GM23338 (cell line): ENCODE data around the gene PKD2L1. TPM values are rescaled to one million over a fixed set of nuclear protein-coding genes. Genes with fewer than 3 reads are reported as not detected.

ENCODE experiments used
- ATAC-seq: fragments of 200-7000 bp; cut with Tn5 transposase; 3 replicates; pipeline ENCODE4 v1.9.1; 2020
- DNase-seq: peaks from one replicate; pipeline ENCODE4 v3.0.0-alpha.2; 2015; ENCODE audit warnings: low spot score
- H2AFZ ChIP-seq: fragments of 200-600 bp; sonication (generic); 2 replicates; pipeline ENCODE4 v1.8.0; 2016; ENCODE audit warnings: antibody characterized with exemption, mild to moderate bottlenecking, moderate library complexity
- H3F3A ChIP-seq: fragments of 200-600 bp; sonication (generic); replicated peaks from 2 replicates; pipeline ENCODE4 v1.8.0; 2017; ENCODE audit warnings: antibody characterized with exemption, mixed run types, low read depth
- H3K27ac ChIP-seq: fragments of 200-600 bp; sonication (generic); 2 replicates; pipeline ENCODE4 v1.6.1; 2016; ENCODE audit warnings: low read depth
- H3K27me3 ChIP-seq: fragments of 200-600 bp; sonication (generic); 2 replicates; pipeline ENCODE4 v1.8.0; 2016; ENCODE audit warnings: mild to moderate bottlenecking, mixed run types, moderate library complexity; ENCODE audit not compliant: insufficient read depth
- H3K36me3 ChIP-seq: fragments of 200-600 bp; sonication (generic); 2 replicates; pipeline ENCODE4 v1.8.0; 2016; ENCODE audit warnings: mild to moderate bottlenecking; ENCODE audit not compliant: insufficient read depth
- H3K4me1 ChIP-seq: fragments of 200-600 bp; sonication (generic); 2 replicates; pipeline ENCODE4 v1.8.0; 2016; ENCODE audit warnings: mild to moderate bottlenecking, moderate library complexity; ENCODE audit not compliant: insufficient read depth
- H3K4me2 ChIP-seq: fragments of 200-600 bp; sonication (generic); 2 replicates; pipeline ENCODE4 v1.7.1; 2017; ENCODE audit warnings: mixed run types
- H3K4me3 ChIP-seq: fragments of 200-600 bp; sonication (generic); 2 replicates; pipeline ENCODE4 v1.6.1; 2016; ENCODE audit warnings: mixed run types
- H3K79me2 ChIP-seq: fragments of 200-600 bp; sonication (generic); replicated peaks from 2 replicates; pipeline ENCODE4 v1.8.0; 2017; ENCODE audit warnings: mild to moderate bottlenecking; ENCODE audit not compliant: insufficient read depth
- H3K9me2 ChIP-seq: fragments of 200-600 bp; sonication (generic); 2 replicates; pipeline ENCODE4 v1.8.0; 2017; ENCODE audit not compliant: insufficient read depth
- H4K20me1 ChIP-seq: fragments of 200-600 bp; sonication (generic); replicated peaks from 2 replicates; pipeline ENCODE4 v1.8.0; 2017; ENCODE audit warnings: mild to moderate bottlenecking; ENCODE audit not compliant: insufficient read depth
- H3K27ac Mint-ChIP-seq: 2 replicates; pipeline ENCODE4 v1.8.0; 2020; ENCODE audit warnings: inconsistent platforms, mild to moderate bottlenecking, moderate library complexity, mixed read lengths
- H3K27me3 Mint-ChIP-seq: 3 replicates; pipeline ENCODE4 v1.8.0; 2022; ENCODE audit warnings: low read depth, mild to moderate bottlenecking, moderate library complexity, mixed read lengths, inconsistent platforms; ENCODE audit not compliant: insufficient read depth, poor library complexity
- H3K36me3 Mint-ChIP-seq: 3 replicates; pipeline ENCODE4 v1.8.0; 2021; ENCODE audit warnings: low read depth, mild to moderate bottlenecking, inconsistent platforms, moderate library complexity, mixed read lengths
- H3K4me1 Mint-ChIP-seq: 3 replicates; pipeline ENCODE4 v1.8.0; 2020; ENCODE audit warnings: mild to moderate bottlenecking, inconsistent platforms, mixed read lengths
- H3K4me3 Mint-ChIP-seq: 3 replicates; pipeline ENCODE4 v1.8.0; 2021; ENCODE audit warnings: moderate library complexity, mild to moderate bottlenecking, inconsistent platforms, mixed read lengths
- H3K9me3 Mint-ChIP-seq: 3 replicates; pipeline ENCODE4 v1.8.0; 2020; ENCODE audit warnings: moderate library complexity, mild to moderate bottlenecking, inconsistent platforms, mixed read lengths
- CREB1 ChIP-seq: fragments of 250-450 bp; sonication (Bioruptor Pico); IDR thresholded peaks from 2 replicates; pipeline ENCODE4 v1.5.0; 2020; ENCODE audit warnings: low read depth, mild to moderate bottlenecking, moderate library complexity
- CTCF ChIP-seq, 2 experiments: fragments of 200-600 bp in 1 of 2; sonication (generic) in 1 of 2; conservative IDR thresholded peaks; 2 replicates each; pipeline versions ENCODE4 v1.5.1 to v1.6.1; 2016 to 2017; ENCODE audit warnings: antibody characterized with exemption in 2 of 2, low read depth in 2 of 2, mild to moderate bottlenecking in 2 of 2, moderate library complexity in 1 of 2
- ETS1 ChIP-seq: IDR thresholded peaks from 2 replicates; pipeline ENCODE4 v1.6.1; 2016; ENCODE audit warnings: antibody characterized with exemption
- EZH2 ChIP-seq: fragments of 200-600 bp; sonication (generic); IDR thresholded peaks from one replicate; pipeline ENCODE4 v1.8.0; 2017; ENCODE audit warnings: antibody characterized with exemption, mild to moderate bottlenecking, low read depth; ENCODE audit not compliant: unreplicated experiment
- EZH2phosphoT487 ChIP-seq: fragments of 200-600 bp; sonication (generic); IDR thresholded peaks from one replicate; pipeline ENCODE4 v1.8.1; 2018; ENCODE audit warnings: antibody characterized with exemption; ENCODE audit not compliant: unreplicated experiment
- JUNB ChIP-seq: IDR thresholded peaks from one replicate; pipeline ENCODE4 v1.6.1; 2016; ENCODE audit warnings: antibody characterized with exemption; ENCODE audit not compliant: unreplicated experiment
- NANOG ChIP-seq: IDR thresholded peaks from 2 replicates; pipeline ENCODE4 v1.6.1; 2016; ENCODE audit warnings: antibody characterized with exemption, borderline replicate concordance
- POLR2AphosphoS5 ChIP-seq: IDR thresholded peaks from 2 replicates; pipeline ENCODE4 v1.6.1; 2016; ENCODE audit warnings: antibody characterized with exemption, low read depth
- REST ChIP-seq: IDR thresholded peaks from one replicate; pipeline ENCODE4 v1.6.1; 2018; ENCODE audit warnings: antibody characterized with exemption; ENCODE audit not compliant: unreplicated experiment
- STAT1 ChIP-seq: IDR thresholded peaks from one replicate; pipeline ENCODE4 v1.6.1; 2016; ENCODE audit warnings: antibody characterized with exemption; ENCODE audit not compliant: unreplicated experiment
- ZNF114 ChIP-seq: fragments of 250-450 bp; sonication (Bioruptor Pico); IDR thresholded peaks from 2 replicates; pipeline ENCODE4 v1.5.0; 2020; ENCODE audit warnings: mild to moderate bottlenecking, moderate library complexity
- ZNF331 ChIP-seq: fragments of 250-450 bp; sonication (Bioruptor Pico); IDR thresholded peaks from 2 replicates; pipeline ENCODE4 v1.5.0; 2020; ENCODE audit warnings: low read depth, mild to moderate bottlenecking, moderate library complexity
- ZNF462 ChIP-seq: fragments of 250-450 bp; sonication (Bioruptor Pico); IDR thresholded peaks from 2 replicates; pipeline ENCODE4 v1.5.0; 2020; ENCODE audit warnings: mild to moderate bottlenecking, moderate library complexity
- polyA plus RNA-seq: library from polyadenylated mRNA; unstranded; fragments of >200 nt; fragmentation: Nextera tagmentation; extraction: Ambion mirVana; gene quantifications from 2 replicates; pipeline ENCODE4 v1.2.1, GENCODE V29; 2016
- total RNA-seq: library from RNA; depleted of rRNA; stranded (reverse); fragments of >200 nt; shearing (Covaris generic); gene quantifications from 2 replicates; pipeline ENCODE4 v1.2.3, GENCODE V29; 2014

PKD2L1 gene
- total and polyA plus RNA-seq, 2 experiments from 2014 or later = not detected

- TF ChIP-seq NANOG = no peak
- no peak for TF ChIP-seq POLR2AphosphoS5
- TF ChIP-seq JUNB = no peak
- TF ChIP-seq EZH2phosphoT487 = no peak
- TF ChIP-seq ZNF462 (CRISPR knock-in tag) = no peak
- no peak for TF ChIP-seq CTCF (conservative IDR thresholded peaks at IDR 0.05; ENCODE audit: low read depth in 2 of 2)
- TF ChIP-seq STAT1 = no peak
- no peak for TF ChIP-seq ETS1
- TF ChIP-seq EZH2 = no peak
- TF ChIP-seq CREB1 = no peak
- TF ChIP-seq ZNF331 (CRISPR knock-in tag) = no peak
- TF ChIP-seq REST = no peak
- TF ChIP-seq ZNF114 = no peak
- ATAC-seq (no peak), DNase-seq (no peak)
- Histone ChIP-seq H3F3A (peaks cover 43% of the 10 kb centered on the region), H4K20me1 (peaks cover 69% of the 10 kb centered on the region), H2AFZ (no peak overlapping the region), H3K9me2 (no peaks in the 10 kb centered on the region), H3K27me3 (no peaks in the 10 kb centered on the region), H3K79me2 (peaks cover 91% of the 10 kb centered on the region), H3K4me3 (peak overlapping the region; percentile 100), H3K36me3 (peaks cover 67% of the 10 kb centered on the region), H3K4me1 (peaks cover 59% of the 10 kb centered on the region), H3K4me2 (peak overlapping the region; percentile 99), H3K27ac (peak overlapping the region; percentile 63; the same call in 1 of the 2 replicates)
- H3K27ac Mint-ChIP-seq = no peak overlapping the region; the same call in 1 of the 2 replicates
- H3K4me3 Mint-ChIP-seq = peak overlapping the region; percentile 92
- H3K27me3 Mint-ChIP-seq = peaks cover 14% of the 10 kb centered on the region
- H3K4me1 Mint-ChIP-seq = peaks cover 58% of the 10 kb centered on the region
- no peaks in the 10 kb centered on the region for H3K9me3 Mint-ChIP-seq
- H3K36me3 Mint-ChIP-seq = peaks cover 72% of the 10 kb centered on the region
These were observed 19.6 kb upstream of the PKD2L1 start for GRCh38 chr10:100349672-100350071.
